Osteocyte (in vitro differentiated cells): ENCODE results near the gene TSPO. TPM values are rescaled to one million over a fixed set of nuclear protein-coding genes. Genes with fewer than 3 reads are reported as not detected.

Source experiments
- DNase-seq: peaks from one replicate; pipeline ENCODE4 v3.0.0; 2021; ENCODE audit warnings: mixed read lengths; ENCODE audit not compliant: unreplicated experiment; ENCODE audit errors: extremely low spot score
- H3K27ac Mint-ChIP-seq: one replicate; pipeline ENCODE4 v1.8.0; 2021; ENCODE audit warnings: mild to moderate bottlenecking, mixed read lengths; ENCODE audit not compliant: unreplicated experiment
- H3K27me3 Mint-ChIP-seq: one replicate; pipeline ENCODE4 v1.8.0; 2021; ENCODE audit warnings: mixed read lengths; ENCODE audit not compliant: unreplicated experiment
- H3K36me3 Mint-ChIP-seq: one replicate; pipeline ENCODE4 v1.8.0; 2021; ENCODE audit warnings: mixed read lengths; ENCODE audit not compliant: unreplicated experiment
- H3K4me1 Mint-ChIP-seq: one replicate; pipeline ENCODE4 v1.8.0; 2021; ENCODE audit warnings: mixed read lengths; ENCODE audit not compliant: unreplicated experiment
- H3K4me3 Mint-ChIP-seq: one replicate; pipeline ENCODE4 v1.8.0; 2021; ENCODE audit warnings: mild to moderate bottlenecking, moderate library complexity, mixed read lengths; ENCODE audit not compliant: unreplicated experiment
- H3K9me3 Mint-ChIP-seq: one replicate; pipeline ENCODE4 v1.8.0; 2021; ENCODE audit warnings: mixed read lengths; ENCODE audit not compliant: unreplicated experiment
- total RNA-seq: library from RNA; stranded (reverse); gene quantifications from 2 replicates; pipeline ENCODE4 v1.2.1, GENCODE V29; 2021
- TF ChIP-seq, protein P1 (sequence below): fragments of 200-600 bp; sonication (generic); IDR thresholded peaks from 2 replicates; pipeline ENCODE4 v1.5.0; 2021; ENCODE audit warnings: antibody characterized with exemption, mild to moderate bottlenecking, moderate library complexity

Gene TSPO
- total RNA-seq, 1 donor from 2014 or later: 70.6 TPM

GRCh38 chr22:43134553-43134952 lies 16.8 kb upstream of the TSPO start:
- Mint-ChIP-seq H3K27ac (no peak overlapping the region), H3K27me3 (no peaks in the 10 kb centered on the region), H3K36me3 (peaks cover 24% of the 10 kb centered on the region), H3K4me3 (no peak overlapping the region), H3K4me1 (no peaks in the 10 kb centered on the region), H3K9me3 (no peaks in the 10 kb centered on the region)
- TF ChIP-seq, protein P1, sequence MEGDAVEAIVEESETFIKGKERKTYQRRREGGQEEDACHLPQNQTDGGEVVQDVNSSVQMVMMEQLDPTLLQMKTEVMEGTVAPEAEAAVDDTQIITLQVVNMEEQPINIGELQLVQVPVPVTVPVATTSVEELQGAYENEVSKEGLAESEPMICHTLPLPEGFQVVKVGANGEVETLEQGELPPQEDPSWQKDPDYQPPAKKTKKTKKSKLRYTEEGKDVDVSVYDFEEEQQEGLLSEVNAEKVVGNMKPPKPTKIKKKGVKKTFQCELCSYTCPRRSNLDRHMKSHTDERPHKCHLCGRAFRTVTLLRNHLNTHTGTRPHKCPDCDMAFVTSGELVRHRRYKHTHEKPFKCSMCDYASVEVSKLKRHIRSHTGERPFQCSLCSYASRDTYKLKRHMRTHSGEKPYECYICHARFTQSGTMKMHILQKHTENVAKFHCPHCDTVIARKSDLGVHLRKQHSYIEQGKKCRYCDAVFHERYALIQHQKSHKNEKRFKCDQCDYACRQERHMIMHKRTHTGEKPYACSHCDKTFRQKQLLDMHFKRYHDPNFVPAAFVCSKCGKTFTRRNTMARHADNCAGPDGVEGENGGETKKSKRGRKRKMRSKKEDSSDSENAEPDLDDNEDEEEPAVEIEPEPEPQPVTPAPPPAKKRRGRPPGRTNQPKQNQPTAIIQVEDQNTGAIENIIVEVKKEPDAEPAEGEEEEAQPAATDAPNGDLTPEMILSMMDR: no peak
- DNase-seq: no peak

- H3K27me3 Mint-ChIP-seq: no peaks in the 10 kb centered on the region
- H3K36me3 Mint-ChIP-seq: peaks cover 29% of the 10 kb centered on the region
- H3K27ac Mint-ChIP-seq: no peak overlapping the region
- no peak overlapping the region for H3K4me3 Mint-ChIP-seq
- no peaks in the 10 kb centered on the region for H3K4me1 Mint-ChIP-seq
- TF ChIP-seq, protein P1: no peak
- H3K9me3 Mint-ChIP-seq: no peaks in the 10 kb centered on the region
- no peak for DNase-seq
These were observed 15.8 kb upstream of the TSPO start for GRCh38 chr22:43135565-43135964.

GRCh38 chr22:43136255-43136654 lies 15.1 kb upstream of the TSPO start:
- Mint-ChIP-seq H3K36me3 (peaks cover 31% of the 10 kb centered on the region), H3K4me1 (no peaks in the 10 kb centered on the region), H3K9me3 (no peaks in the 10 kb centered on the region), H3K4me3 (no peak overlapping the region), H3K27me3 (no peaks in the 10 kb centered on the region), H3K27ac (no peak overlapping the region)
- TF ChIP-seq, protein P1: peak; percentile 59
- no peak for DNase-seq

- no peak for DNase-seq
- H3K36me3 Mint-ChIP-seq: peaks cover 31% of the 10 kb centered on the region
- peaks cover 1% of the 10 kb centered on the region for H3K4me1 Mint-ChIP-seq
- no peaks in the 10 kb centered on the region for H3K27me3 Mint-ChIP-seq
- no peak overlapping the region for H3K27ac Mint-ChIP-seq
- H3K9me3 Mint-ChIP-seq: no peaks in the 10 kb centered on the region
- TF ChIP-seq, protein P1: no peak
- no peak overlapping the region for H3K4me3 Mint-ChIP-seq
These were observed 14.6 kb upstream of the TSPO start for GRCh38 chr22:43136801-43137200.

DNA sequence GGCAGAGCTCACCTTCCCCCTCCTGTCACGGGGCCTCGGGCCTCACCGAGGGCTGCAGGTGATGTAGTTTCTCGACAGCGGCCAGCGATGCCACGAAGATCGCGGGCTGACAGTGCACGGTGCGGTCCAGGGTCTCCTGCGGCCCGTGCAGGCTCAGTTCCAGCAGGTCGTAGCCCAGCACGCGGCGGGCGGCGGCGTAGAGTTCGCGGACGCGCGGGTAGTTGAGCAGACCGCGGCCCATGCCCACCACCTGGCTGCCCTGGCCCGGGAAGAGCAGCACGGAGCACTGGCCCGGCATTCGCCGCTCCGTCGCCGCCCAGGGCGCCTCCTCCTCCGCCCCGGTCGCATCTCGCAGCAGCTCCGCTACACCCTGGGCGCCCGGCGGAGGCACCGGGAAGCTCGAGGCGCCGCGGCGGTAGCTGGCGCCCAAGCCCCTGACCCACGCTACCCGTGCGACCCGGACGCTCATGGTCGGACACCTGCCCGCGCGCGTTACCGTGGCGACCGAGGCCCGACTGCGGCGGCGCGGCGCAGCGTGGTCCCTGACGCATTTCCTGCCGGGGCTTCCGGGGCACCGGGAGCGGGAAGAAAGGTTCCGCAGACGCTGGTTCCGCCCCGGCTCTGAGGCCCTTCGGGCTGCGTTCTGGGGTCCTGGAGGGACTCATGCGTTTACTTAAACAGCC lies 8.3 kb upstream of the TSPO start, which contains the start of gene MCAT:
MCAT (minus strand) TSS at position 519 of the 683 bp plus-strand sequence; CDS start at position 469, 50 bp downstream.
- Mint-ChIP-seq H3K27ac (peak within 1 kb of the TSS; percentile 93), H3K9me3 (no peaks in the 10 kb centered on the region), H3K36me3 (peaks cover 15% of the 10 kb centered on the region), H3K4me3 (peak within 1 kb of the TSS; percentile 80), H3K27me3 (no peaks in the 10 kb centered on the region), H3K4me1 (peaks cover 14% of the 10 kb centered on the region)
- peak; percentile 93 for DNase-seq
- TF ChIP-seq, protein P1: no peak
